CD4-positive, alpha-beta memory T cell (primary cell): ENCODE results near the gene RASSF6. TPM values are rescaled to one million over a fixed set of nuclear protein-coding genes. Genes with fewer than 3 reads are reported as not detected.
"Not testable (repeated sequence)": the region's sequence is repeated elsewhere in the genome, so short reads cannot be mapped to it uniquely, and the experiment has no call there.

Source experiments
- CTCF ChIA-PET: fragments of 350-600 bp; sonication (Branson Sonifier 250); formaldehyde crosslinking; loops from one replicate; lab custom pipeline; 2021; ENCODE audit warnings: inconsistent platforms; ENCODE audit not compliant: partially characterized antibody; lab: Charles Lee
- POLR2A ChIA-PET: fragments of 350-600 bp; sonication (Branson Sonifier 250); formaldehyde crosslinking; loops from one replicate; lab custom pipeline; 2021; ENCODE audit not compliant: partially characterized antibody; lab: Charles Lee
- DNase-seq, 5 donors: peaks; one replicate each; pipeline versions ENCODE4 v3.0.0 to v3.0.0-alpha.2; 2020 to 2022; ENCODE audit warnings: mixed read lengths in 1 of 5
- H3K27ac ChIP-seq: one replicate; pipeline ENCODE4 v1.7.0; 2013; ENCODE audit warnings: low read depth, low read length
- H3K27me3 ChIP-seq: 2 replicates; pipeline ENCODE4 v1.7.0; 2013; ENCODE audit warnings: mild to moderate bottlenecking, low read length, moderate library complexity; ENCODE audit not compliant: insufficient read depth
- H3K36me3 ChIP-seq: 2 replicates; pipeline ENCODE4 v1.7.0; 2013; ENCODE audit warnings: mild to moderate bottlenecking, low read length, moderate library complexity; ENCODE audit not compliant: insufficient read depth
- H3K4me1 ChIP-seq: 2 replicates; pipeline ENCODE4 v1.7.0; 2013; ENCODE audit warnings: mild to moderate bottlenecking, low read length, moderate library complexity; ENCODE audit not compliant: insufficient read depth
- H3K4me3 ChIP-seq, 2 donors: one replicate each; pipeline ENCODE4 v1.7.0; 2013; ENCODE audit warnings: low read length in 2 of 2, mild to moderate bottlenecking in 1 of 2
- H3K9me3 ChIP-seq, 2 donors: one replicate each; pipeline ENCODE4 v1.7.0; 2013; ENCODE audit warnings: low read length in 2 of 2, control low read depth in 1 of 2; ENCODE audit not compliant: control insufficient read depth in 1 of 2
- H3K27ac Mint-ChIP-seq, 7 donors: one replicate each; pipeline ENCODE4 v1.8.0; 2020 to 2021; ENCODE audit warnings: mixed read lengths in 7 of 7, mild to moderate bottlenecking in 6 of 7, inconsistent platforms in 3 of 7, moderate library complexity in 3 of 7
- H3K27me3 Mint-ChIP-seq, 2 donors: one replicate each; pipeline ENCODE4 v1.8.0; 2020 to 2021; ENCODE audit warnings: mixed read lengths in 2 of 2
- H3K36me3 Mint-ChIP-seq, 2 donors: one replicate each; pipeline ENCODE4 v1.8.0; 2020 to 2021; ENCODE audit warnings: mixed read lengths in 2 of 2, inconsistent platforms in 1 of 2, mild to moderate bottlenecking in 1 of 2
- H3K4me1 Mint-ChIP-seq, 4 donors: one replicate each; pipeline ENCODE4 v1.8.0; 2020 to 2021; ENCODE audit warnings: mixed read lengths in 4 of 4, mild to moderate bottlenecking in 1 of 4
- H3K4me3 Mint-ChIP-seq, 8 donors: one replicate each; pipeline ENCODE4 v1.8.0; 2020 to 2021; ENCODE audit warnings: mixed read lengths in 8 of 8, mild to moderate bottlenecking in 7 of 8, moderate library complexity in 6 of 8, inconsistent platforms in 3 of 8
- H3K9me3 Mint-ChIP-seq, 8 donors: one replicate each; pipeline ENCODE4 v1.8.0; 2020 to 2021; ENCODE audit warnings: mixed read lengths in 8 of 8, mild to moderate bottlenecking in 5 of 8, inconsistent platforms in 3 of 8, moderate library complexity in 1 of 8
- intact Hi-C: fragments of 100-400 bp; cut with micrococcal nuclease; formaldehyde crosslinking; loops from one replicate; pipeline ENCODE4 v1.15.1; 2023
- polyA plus RNA-seq, 2 donors: library from polyadenylated mRNA; unstranded; fragments of 300-500 nt; fragmentation: Illumina TruSeq; gene quantifications; one replicate each; pipeline ENCODE4 v1.2.3, GENCODE V29; 2021
- total RNA-seq, 2 experiments: library from RNA; stranded (reverse); gene quantifications; one replicate each; pipeline ENCODE4 v1.2.3, GENCODE V29; 2021

The RASSF6 gene
- total and polyA plus RNA-seq, 4 experiments from 2014 or later: 0.81 to 2.2 (median 1.0) TPM

GRCh38 chr4:73583666-73584065 lies 36.6 kb downstream of the RASSF6 start:
- intact Hi-C loops: no loop called here
- CTCF ChIA-PET: no interaction called here
- Mint-ChIP-seq H3K4me1 (no peaks in the 10 kb centered on the region), H3K4me3 (no peak overlapping the region), H3K27ac (no peak overlapping the region), H3K9me3 (peaks cover 0 to 2% (median 0%) of the 10 kb centered on the region in 8 donors), H3K27me3 (no peaks in the 10 kb centered on the region), H3K36me3 (no peaks in the 10 kb centered on the region)
- no peaks in the 10 kb centered on the region for H3K27me3 ChIP-seq
- no peaks in the 10 kb centered on the region for H3K4me1 ChIP-seq
- H3K9me3 ChIP-seq: no peaks in the 10 kb centered on the region
- H3K36me3 ChIP-seq: no peaks in the 10 kb centered on the region
- POLR2A ChIA-PET: no interaction called here
- no peak overlapping the region for H3K4me3 ChIP-seq
- DNase-seq: no peak
- no peak overlapping the region for H3K27ac ChIP-seq

- no peaks in the 10 kb centered on the region for H3K27me3 Mint-ChIP-seq
- intact Hi-C loops: no loop called here
- H3K27ac Mint-ChIP-seq: no peak overlapping the region
- no peak overlapping the region for H3K27ac ChIP-seq
- H3K4me3 Mint-ChIP-seq: no peak overlapping the region
- no peaks in the 10 kb centered on the region for H3K4me1 ChIP-seq
- DNase-seq: no peak
- H3K9me3 Mint-ChIP-seq: peaks cover 0 to 2% (median 0%) of the 10 kb centered on the region in 8 donors
- H3K9me3 ChIP-seq: no peaks in the 10 kb centered on the region
- H3K27me3 ChIP-seq: no peaks in the 10 kb centered on the region
- POLR2A ChIA-PET: no interaction called here
- H3K4me1 Mint-ChIP-seq: no peaks in the 10 kb centered on the region
- H3K36me3 Mint-ChIP-seq: no peaks in the 10 kb centered on the region
- no peak overlapping the region for H3K4me3 ChIP-seq
- CTCF ChIA-PET: no interaction called here
- no peaks in the 10 kb centered on the region for H3K36me3 ChIP-seq
Measured at GRCh38 chr4:73577371-73577770, 42.9 kb downstream of the RASSF6 start.

- Histone ChIP-seq H3K27ac (no peak overlapping the region), H3K36me3 (no peaks in the 10 kb centered on the region), H3K27me3 (no peaks in the 10 kb centered on the region), H3K4me1 (no peaks in the 10 kb centered on the region), H3K4me3 (no peak overlapping the region), H3K9me3 (no peaks in the 10 kb centered on the region)
- H3K27ac Mint-ChIP-seq: no peak overlapping the region
- ChIA-PET CTCF (interaction anchor here (1.8 to 1.9 kb wide), 2 partner anchors 15 to 17 kb away, joined by 4 to 6 read pairs; no protein-coding TSS in a partner anchor), POLR2A (no interaction called here)
- H3K27me3 Mint-ChIP-seq: no peaks in the 10 kb centered on the region
- H3K9me3 Mint-ChIP-seq: peaks cover 0 to 2% (median 0%) of the 10 kb centered on the region in 8 donors
- no peaks in the 10 kb centered on the region for H3K4me1 Mint-ChIP-seq
- no peak overlapping the region for H3K4me3 Mint-ChIP-seq
- intact Hi-C loops: no loop called here
- DNase-seq: no peak
- no peaks in the 10 kb centered on the region for H3K36me3 Mint-ChIP-seq
Measured at GRCh38 chr4:73576381-73576780, 43.9 kb downstream of the RASSF6 start.

GRCh38 chr4:73575660-73576059 lies 44.6 kb downstream of the RASSF6 start:
- Histone ChIP-seq H3K9me3 (no peaks in the 10 kb centered on the region), H3K4me1 (no peaks in the 10 kb centered on the region), H3K36me3 (no peaks in the 10 kb centered on the region), H3K27ac (no peak overlapping the region), H3K27me3 (no peaks in the 10 kb centered on the region), H3K4me3 (no peak overlapping the region)
- Mint-ChIP-seq H3K27me3 (no peaks in the 10 kb centered on the region), H3K36me3 (no peaks in the 10 kb centered on the region), H3K27ac (no peak overlapping the region), H3K4me1 (no peaks in the 10 kb centered on the region), H3K9me3 (no peaks in the 10 kb centered on the region), H3K4me3 (no peak overlapping the region)
- intact Hi-C loops: no loop called here
- ChIA-PET CTCF (interaction anchor here (1.6 to 1.9 kb wide), 3 partner anchors 14 to 79 kb away, joined by 4 to 6 read pairs (median 5); no protein-coding TSS in a partner anchor), POLR2A (no interaction called here)
- DNase-seq: no peak

DNA sequence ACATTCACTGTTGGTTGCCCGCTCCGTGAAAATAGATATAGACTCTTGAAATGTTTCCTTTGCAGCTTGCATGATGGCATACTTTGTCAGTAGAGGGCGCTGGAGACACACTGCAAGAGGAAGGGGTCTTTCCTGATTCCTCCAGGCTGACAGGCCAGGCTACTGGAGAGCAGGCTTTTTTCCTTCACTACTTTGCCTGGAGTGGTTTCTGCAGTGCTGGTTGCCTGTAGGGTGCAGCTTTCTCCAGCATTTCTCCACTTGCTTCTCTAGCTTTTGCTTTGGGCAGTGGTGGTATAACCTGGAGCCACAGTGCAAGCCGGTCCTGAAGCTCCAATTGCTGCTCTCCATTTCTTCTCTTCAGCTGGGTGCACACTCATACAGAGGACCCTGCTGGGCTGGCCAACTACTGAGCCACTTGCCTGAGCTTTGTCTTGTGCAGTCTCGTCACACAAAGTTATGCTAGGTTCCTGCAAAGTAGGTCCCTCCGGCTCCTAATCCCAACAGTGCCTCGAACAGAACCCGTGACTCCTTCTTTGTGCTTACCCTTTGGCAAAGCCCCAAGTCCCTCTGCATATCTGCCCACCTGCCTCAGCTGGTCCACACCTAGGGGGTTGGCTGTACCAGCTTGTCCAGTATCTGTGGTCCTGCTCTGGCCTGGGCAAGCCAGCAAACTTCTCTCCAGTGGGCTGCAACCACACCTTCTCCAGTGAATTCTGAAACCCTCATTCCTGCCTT lies 46.3 kb downstream of the RASSF6 start:
- peaks cover 0 to 3% of the 10 kb centered on the region in 2 donors for H3K27me3 Mint-ChIP-seq
- Histone ChIP-seq H3K27ac (no peak overlapping the region), H3K9me3 (no peaks in the 10 kb centered on the region), H3K4me3 (no peak overlapping the region), H3K36me3 (no peaks in the 10 kb centered on the region), H3K4me1 (no peaks in the 10 kb centered on the region), H3K27me3 (no peaks in the 10 kb centered on the region)
- no peak overlapping the region for H3K27ac Mint-ChIP-seq
- H3K36me3 Mint-ChIP-seq: no peaks in the 10 kb centered on the region
- H3K9me3 Mint-ChIP-seq: peaks cover 0 to 3% (median 2%) of the 10 kb centered on the region in 8 donors
- ChIA-PET POLR2A (no interaction called here), CTCF (interaction anchor here (0.8 to 1.9 kb wide), 3 partner anchors 16 to 19 kb away, joined by 3 to 6 read pairs (median 3); no protein-coding TSS in a partner anchor)
- no peak overlapping the region for H3K4me3 Mint-ChIP-seq
- peak in 1 of 5 donors; percentile 3 for DNase-seq
- no peaks in the 10 kb centered on the region for H3K4me1 Mint-ChIP-seq
- intact Hi-C loops: no loop called here

- CTCF ChIA-PET: not testable (repeated sequence)
Measured at GRCh38 chr4:73550865-73551264, 69.4 kb downstream of the RASSF6 start.

GRCh38 chr4:73544620-73545019 lies 75.6 kb downstream of the RASSF6 start:
- no peaks in the 10 kb centered on the region for H3K9me3 ChIP-seq
- Mint-ChIP-seq H3K36me3 (no peaks in the 10 kb centered on the region), H3K4me3 (no peak overlapping the region), H3K27ac (no peak overlapping the region), H3K4me1 (no peaks in the 10 kb centered on the region), H3K27me3 (no peaks in the 10 kb centered on the region), H3K9me3 (peaks cover 0 to 6% (median 0%) of the 10 kb centered on the region in 8 donors)
- no peaks in the 10 kb centered on the region for H3K4me1 ChIP-seq
- H3K27me3 ChIP-seq: no peaks in the 10 kb centered on the region
- DNase-seq: no peak
- H3K27ac ChIP-seq: no peak overlapping the region
- CTCF ChIA-PET: no interaction called here
- H3K4me3 ChIP-seq: no peak overlapping the region
- H3K36me3 ChIP-seq: no peaks in the 10 kb centered on the region
- POLR2A ChIA-PET: no interaction called here
- intact Hi-C loops: no loop called here

More at GRCh38 chr4:73550865-73551264, 69.4 kb downstream of the RASSF6 start:
- H3K9me3 ChIP-seq, DNase-seq, POLR2A ChIA-PET, intact Hi-C loops, H3K27me3 ChIP-seq, H3K27ac ChIP-seq, H3K27ac Mint-ChIP-seq, H3K4me3 ChIP-seq, H3K36me3 ChIP-seq, H3K4me1 Mint-ChIP-seq, H3K36me3 Mint-ChIP-seq, H3K27me3 Mint-ChIP-seq, H3K4me1 ChIP-seq, H3K9me3 Mint-ChIP-seq, H3K4me3 Mint-ChIP-seq: not testable (repeated sequence)
